Activated CD4-positive, alpha-beta T cell treated with anti-CD3 and anti-CD28 coated beads, Interleukin-2, Interleukin-4, amounts not matched to agents 100 ng/mL and 50 ng/mL, durations not matched to agents 16 hours and 8 hours (primary cell): Measurements from ENCODE around the gene ZC3H18.

Source experiments
- DNase-seq: peaks from one replicate; pipeline ENCODE4 v3.0.0-alpha.2; 2020; ENCODE audit warnings: low spot score

Gene ZC3H18

GRCh38 chr16:88569985-88570690, at the start of gene ZC3H18:
ZC3H18 (plus strand) TSS chr16:88570403; CDS start chr16:88577124, 6,721 bp downstream.
- peak; percentile 96 for DNase-seq

GRCh38 chr16:88521674-88522073, 48.5 kb upstream of the ZC3H18 start:
- no peak for DNase-seq

- no peak for DNase-seq
Observed at GRCh38 chr16:88522276-88522949, 47.8 kb upstream of the ZC3H18 start.

- DNase-seq: no peak
Observed at GRCh38 chr16:88523309-88524161, 46.7 kb upstream of the ZC3H18 start.

- no peak for DNase-seq
Observed at GRCh38 chr16:88524274-88524972, 45.8 kb upstream of the ZC3H18 start.

- DNase-seq: no peak
Observed at GRCh38 chr16:88524973-88525662, 45.1 kb upstream of the ZC3H18 start.

- DNase-seq: no peak
Observed at GRCh38 chr16:88525663-88525990, 44.6 kb upstream of the ZC3H18 start.

- no peak for DNase-seq
Observed at GRCh38 chr16:88526008-88526905, 43.9 kb upstream of the ZC3H18 start.

GRCh38 chr16:88526906-88527185, 43.4 kb upstream of the ZC3H18 start:
- no peak for DNase-seq

- DNase-seq: peak; percentile 52
Observed at GRCh38 chr16:88527186-88527936, 42.8 kb upstream of the ZC3H18 start.

- DNase-seq: no peak
Observed at GRCh38 chr16:88527937-88528743, 42.1 kb upstream of the ZC3H18 start.

- DNase-seq: no peak
Observed at GRCh38 chr16:88528902-88529318, 41.3 kb upstream of the ZC3H18 start.

- no peak for DNase-seq
Observed at GRCh38 chr16:88529596-88529995, 40.6 kb upstream of the ZC3H18 start.

GRCh38 chr16:88530051-88530857, 39.9 kb upstream of the ZC3H18 start:
- DNase-seq: no peak

GRCh38 chr16:88530858-88531203, 39.4 kb upstream of the ZC3H18 start:
- no peak for DNase-seq

- no peak for DNase-seq
Observed at GRCh38 chr16:88531346-88531745, 38.9 kb upstream of the ZC3H18 start.

GRCh38 chr16:88531931-88532433, 38.2 kb upstream of the ZC3H18 start:
- no peak for DNase-seq
